Measurements from ENCODE around the gene TBK1.
"Not testable (repeated sequence)": the region's sequence is repeated elsewhere in the genome, so short reads cannot be mapped to it uniquely, and the experiment has no call there.

The TBK1 gene

GRCh38 chr12:64497484-64497883 is 45.6 kb downstream of the TBK1 start:
- DNase-seq (ENCODE audit: low spot score), result no peak

GRCh38 chr12:64497903-64498302 is 46.0 kb downstream of the TBK1 start:
- no peak for DNase-seq (ENCODE audit: low spot score)

GRCh38 chr12:64500394-64500793 is 48.5 kb downstream of the TBK1 start:
- DNase-seq (ENCODE audit: low spot score), result no peak

GRCh38 chr12:64501486-64501885 is 49.6 kb downstream of the TBK1 start:
- no peak for DNase-seq (ENCODE audit: low spot score)

- DNase-seq (ENCODE audit: low spot score), result no peak
Observed at GRCh38 chr12:64506955-64507354, 55.0 kb downstream of the TBK1 start.

GRCh38 chr12:64510667-64511066 is 58.7 kb downstream of the TBK1 start:
- no peak for DNase-seq (ENCODE audit: low spot score)

GRCh38 chr12:64518396-64518795 is 66.5 kb downstream of the TBK1 start:
- no peak for DNase-seq (ENCODE audit: low spot score)

- DNase-seq (ENCODE audit: low spot score), result no peak
Observed at GRCh38 chr12:64521833-64522232, 69.9 kb downstream of the TBK1 start.

- DNase-seq (ENCODE audit: low spot score), result no peak
Observed at GRCh38 chr12:64522316-64522715, 70.4 kb downstream of the TBK1 start.

GRCh38 chr12:64522807-64523206 is 70.9 kb downstream of the TBK1 start:
- no peak for DNase-seq (ENCODE audit: low spot score)

- not testable (repeated sequence) for DNase-seq (ENCODE audit: low spot score)
Observed at GRCh38 chr12:64523565-64524444, 71.9 kb downstream of the TBK1 start.

- no peak for DNase-seq (ENCODE audit: low spot score)
Observed at GRCh38 chr12:64525461-64526160, 73.7 kb downstream of the TBK1 start.

- no peak for DNase-seq (ENCODE audit: low spot score)
Observed at GRCh38 chr12:64526859-64527258, 74.9 kb downstream of the TBK1 start.

- DNase-seq (ENCODE audit: low spot score), result no peak
Observed at GRCh38 chr12:64528616-64529015, 76.7 kb downstream of the TBK1 start.

GRCh38 chr12:64530566-64530965 is 78.6 kb downstream of the TBK1 start:
- DNase-seq (ENCODE audit: low spot score), result no peak

- no peak for DNase-seq (ENCODE audit: low spot score)
Observed at GRCh38 chr12:64531665-64532334, 79.9 kb downstream of the TBK1 start.

- no peak for DNase-seq (ENCODE audit: low spot score)
Observed at GRCh38 chr12:64532734-64533351, 80.9 kb downstream of the TBK1 start.

- no peak for DNase-seq (ENCODE audit: low spot score)
Observed at GRCh38 chr12:64534672-64535199, 82.8 kb downstream of the TBK1 start.

GRCh38 chr12:64538121-64538520 is 86.2 kb downstream of the TBK1 start:
- DNase-seq (ENCODE audit: low spot score), result no peak

GRCh38 chr12:64542409-64543047 is 90.6 kb downstream of the TBK1 start:
- DNase-seq (ENCODE audit: low spot score), result not testable (repeated sequence)

- DNase-seq (ENCODE audit: low spot score), result no peak
Observed at GRCh38 chr12:64544371-64545080, 92.6 kb downstream of the TBK1 start.
